Inflammatory macrophage treated with lipopolysaccharide for 4 hours (primary cell): ENCODE results near the gene MBP.
"Not testable (repeated sequence)": the region's sequence is repeated elsewhere in the genome, so short reads cannot be mapped to it uniquely, and the experiment has no call there.

Experiments
- DNase-seq: peaks from one replicate; pipeline ENCODE4 v3.0.0-alpha.2; 2020

The MBP gene

DNA sequence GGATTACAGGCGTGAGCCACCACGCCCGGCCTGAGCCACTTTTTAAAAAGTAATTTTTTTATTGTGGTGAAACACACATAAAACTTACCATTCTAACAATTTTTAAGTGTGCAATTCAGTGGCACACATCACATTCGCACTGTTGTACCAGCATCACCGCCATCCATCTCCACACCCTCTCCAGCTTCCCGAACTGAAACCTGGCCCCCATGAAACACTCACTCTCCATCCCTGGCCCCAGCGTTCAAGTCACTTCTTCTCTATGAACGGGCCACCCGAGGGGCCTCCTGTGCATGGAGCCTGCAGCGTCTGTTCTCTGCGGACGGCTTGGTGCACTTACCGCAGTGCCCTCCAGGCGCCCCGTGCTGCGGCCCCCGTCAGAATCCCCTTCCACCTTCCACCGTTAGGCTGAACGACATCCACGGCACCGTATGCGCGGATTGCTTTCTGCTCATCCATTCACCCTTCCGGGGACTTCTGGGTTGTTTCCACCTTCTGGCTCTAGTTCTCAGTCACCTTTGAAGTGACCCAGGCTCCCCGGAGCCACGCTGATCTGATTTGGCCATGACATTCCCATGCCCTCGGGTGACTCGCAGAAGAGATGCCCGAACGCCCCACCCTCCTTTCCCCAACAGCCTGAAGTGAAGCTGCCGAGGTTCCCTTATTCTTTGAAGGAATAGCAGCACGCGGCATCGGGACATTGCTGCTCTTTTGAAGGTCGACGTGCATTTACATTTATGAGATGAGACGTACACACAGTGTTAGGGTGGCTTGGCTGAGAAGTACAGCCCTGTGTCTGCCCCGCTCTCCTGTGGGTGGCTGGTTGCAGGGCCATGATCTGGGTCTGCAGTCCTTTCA is 134.4 kb downstream of the MBP start:
- no peak for DNase-seq

DNA sequence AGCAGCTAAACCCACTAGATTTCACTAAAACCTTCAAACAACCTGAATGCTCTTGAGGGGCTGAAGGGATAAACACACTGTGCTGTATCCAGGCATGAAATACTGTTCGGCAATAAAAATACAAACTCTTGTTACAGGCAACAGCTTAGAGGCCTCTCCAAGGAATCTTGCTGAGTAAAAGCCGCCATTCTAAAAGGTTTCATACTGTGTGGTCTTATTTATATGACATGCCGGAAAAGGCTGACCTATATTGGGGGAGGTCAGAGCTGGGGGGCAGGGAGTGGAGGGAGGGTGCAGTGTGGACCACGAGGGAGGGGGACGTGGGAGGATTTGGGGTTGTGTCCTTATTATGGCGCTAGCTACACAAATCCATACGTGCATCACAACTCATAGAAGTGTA is 136.2 kb downstream of the MBP start:
- no peak for DNase-seq

DNA sequence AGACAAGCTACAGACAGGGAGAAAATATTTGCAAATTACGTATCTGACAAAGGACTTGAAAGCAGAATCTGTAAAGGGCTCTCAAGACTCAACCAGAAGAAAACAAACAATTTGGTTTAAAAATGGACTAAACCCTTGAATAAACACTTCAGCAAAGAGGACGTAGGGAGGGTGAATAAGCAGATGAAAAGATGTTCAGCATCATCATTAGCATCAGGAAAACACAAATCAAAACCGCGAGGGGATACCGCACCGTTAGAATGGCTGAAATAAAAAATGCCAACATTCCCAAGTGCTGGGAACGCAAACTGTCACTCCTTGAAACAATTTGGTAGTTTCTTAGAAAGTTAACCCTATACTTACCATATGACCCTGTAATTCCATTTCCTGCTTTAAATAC is 136.7 kb downstream of the MBP start:
- no peak for DNase-seq

DNA sequence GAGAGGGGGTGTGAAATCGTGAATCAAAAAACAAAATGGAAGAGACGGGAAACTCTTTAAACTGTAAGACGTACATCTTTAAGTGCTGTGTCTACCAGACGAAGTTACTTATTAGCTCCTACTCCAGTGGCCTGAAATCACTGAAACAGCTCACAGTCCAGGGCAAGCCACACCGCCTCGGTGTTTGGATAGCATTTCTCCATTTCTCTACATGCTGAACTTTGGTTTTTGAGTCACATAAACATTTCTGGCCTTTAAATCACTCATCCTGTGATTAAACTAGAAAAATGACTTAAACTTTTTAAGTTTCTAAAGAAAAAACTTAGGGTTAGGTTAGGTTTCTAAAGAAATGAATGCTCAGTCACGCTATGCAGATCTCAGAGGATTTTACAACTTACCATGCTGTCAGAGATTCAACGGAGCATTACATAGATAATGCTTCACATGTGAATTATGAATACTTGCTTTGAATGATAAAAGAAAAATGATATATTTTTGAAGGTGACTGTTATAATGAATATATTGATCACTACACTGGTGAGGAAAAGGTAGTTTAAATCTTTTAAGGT is 138.4 kb downstream of the MBP start:
- DNase-seq = no peak

DNA sequence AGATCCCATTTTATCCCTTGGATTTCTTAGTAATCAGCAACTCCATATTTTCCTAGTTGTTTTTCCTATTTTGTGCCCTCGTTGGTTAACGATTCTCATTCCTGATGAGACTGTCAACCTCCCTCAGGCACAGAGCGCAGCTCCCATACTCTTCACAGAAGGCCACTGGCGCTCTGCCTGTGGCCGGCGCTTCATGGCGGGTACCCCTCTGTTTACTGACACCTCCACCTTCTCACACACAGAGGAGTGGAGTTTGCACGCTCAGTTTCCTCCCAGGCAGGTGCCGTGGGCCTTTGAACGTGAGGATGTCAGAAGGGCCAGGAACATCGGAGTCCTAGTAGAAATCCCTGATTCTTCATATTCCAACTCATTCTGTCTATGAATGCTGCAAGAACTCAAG is 139.0 kb downstream of the MBP start:
- no peak for DNase-seq

DNA sequence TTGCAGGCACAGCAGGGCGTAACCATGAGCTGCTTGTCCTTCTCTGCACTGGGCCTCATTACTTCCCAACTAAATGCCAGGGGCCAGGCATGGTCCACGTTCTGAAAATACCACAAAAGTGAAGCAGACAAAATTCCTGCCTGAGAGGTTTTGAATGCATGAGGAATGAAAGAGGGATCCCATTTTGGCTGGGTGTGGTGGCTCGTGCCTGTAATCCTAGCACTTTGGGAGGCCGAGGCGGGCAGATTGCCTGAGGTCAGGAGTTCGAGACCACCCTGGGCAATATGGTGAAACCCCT is 139.5 kb downstream of the MBP start:
- DNase-seq = no peak

DNA sequence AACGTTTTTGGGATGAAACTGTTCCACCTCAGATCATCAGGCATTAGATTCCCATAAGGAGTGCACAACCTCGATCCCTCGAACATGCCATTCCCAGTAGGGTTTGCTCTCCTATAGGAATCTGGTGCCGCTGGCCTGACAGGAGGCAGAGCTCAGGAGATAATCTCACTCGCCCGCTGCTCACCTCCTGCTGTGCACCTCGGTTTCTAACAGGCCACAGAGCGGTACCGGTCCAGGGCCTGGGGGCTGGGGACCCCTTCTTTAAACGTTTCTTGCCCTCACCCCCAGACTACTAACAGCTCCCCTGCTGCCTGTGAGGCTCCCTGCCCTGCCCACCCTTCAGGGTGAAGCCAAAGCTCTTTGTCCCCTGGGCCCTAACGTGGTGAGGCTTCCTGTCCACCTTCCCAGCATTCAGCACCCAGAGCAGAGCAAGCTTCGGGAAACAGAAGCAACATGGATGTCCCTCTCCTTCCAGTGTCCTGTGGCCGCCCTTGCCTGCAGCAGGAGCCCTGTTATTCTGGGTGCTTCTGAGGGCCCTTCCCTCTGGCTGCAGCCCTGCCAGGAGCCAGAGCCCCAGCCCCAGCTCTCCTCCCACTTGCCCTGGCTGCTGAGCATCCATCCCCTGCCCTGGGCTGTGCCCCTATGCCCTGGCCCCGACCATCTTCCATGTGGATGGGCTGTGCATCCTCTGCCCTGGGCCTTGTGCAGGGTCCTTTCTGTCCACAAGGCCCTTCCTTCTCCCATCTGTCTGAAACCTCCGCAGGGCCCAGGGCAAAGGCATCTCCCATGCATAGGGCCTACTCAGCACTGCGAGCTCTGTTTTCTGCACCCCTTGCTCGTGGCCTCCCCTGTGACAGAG is 140.1 kb downstream of the MBP start:
- DNase-seq = no peak

DNA sequence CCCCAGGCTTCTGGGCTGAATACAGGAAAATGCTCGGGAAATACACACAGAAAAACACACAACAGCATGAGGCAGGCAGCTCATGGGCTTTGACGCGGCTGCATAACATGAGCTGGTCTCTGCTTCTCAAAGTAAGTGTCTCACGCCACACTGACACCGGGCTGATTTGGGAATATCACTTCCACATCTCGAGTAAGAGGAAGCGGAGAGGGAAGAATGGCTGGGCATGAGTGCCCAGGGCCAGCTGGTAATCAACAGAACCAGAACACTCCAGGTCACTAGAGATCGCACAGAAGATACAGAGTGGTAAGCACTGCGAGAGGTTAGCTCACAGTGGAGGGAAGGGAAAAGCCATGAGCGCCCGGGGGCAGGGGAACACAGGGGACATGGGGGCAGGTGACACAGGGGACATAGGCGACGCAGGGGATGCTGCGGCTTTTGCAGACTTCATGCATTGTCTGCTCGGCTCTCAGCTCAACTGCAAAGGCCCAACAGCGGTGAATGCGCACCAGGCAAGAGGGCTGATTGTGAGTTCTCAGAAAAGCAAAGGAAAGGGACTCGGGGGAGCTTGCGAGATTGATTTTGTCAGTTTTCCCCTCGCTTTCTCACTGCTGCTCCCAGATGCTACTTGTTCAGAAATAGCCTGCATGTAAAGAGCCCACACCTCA is 141.4 kb downstream of the MBP start:
- peak; percentile 30 for DNase-seq

DNA sequence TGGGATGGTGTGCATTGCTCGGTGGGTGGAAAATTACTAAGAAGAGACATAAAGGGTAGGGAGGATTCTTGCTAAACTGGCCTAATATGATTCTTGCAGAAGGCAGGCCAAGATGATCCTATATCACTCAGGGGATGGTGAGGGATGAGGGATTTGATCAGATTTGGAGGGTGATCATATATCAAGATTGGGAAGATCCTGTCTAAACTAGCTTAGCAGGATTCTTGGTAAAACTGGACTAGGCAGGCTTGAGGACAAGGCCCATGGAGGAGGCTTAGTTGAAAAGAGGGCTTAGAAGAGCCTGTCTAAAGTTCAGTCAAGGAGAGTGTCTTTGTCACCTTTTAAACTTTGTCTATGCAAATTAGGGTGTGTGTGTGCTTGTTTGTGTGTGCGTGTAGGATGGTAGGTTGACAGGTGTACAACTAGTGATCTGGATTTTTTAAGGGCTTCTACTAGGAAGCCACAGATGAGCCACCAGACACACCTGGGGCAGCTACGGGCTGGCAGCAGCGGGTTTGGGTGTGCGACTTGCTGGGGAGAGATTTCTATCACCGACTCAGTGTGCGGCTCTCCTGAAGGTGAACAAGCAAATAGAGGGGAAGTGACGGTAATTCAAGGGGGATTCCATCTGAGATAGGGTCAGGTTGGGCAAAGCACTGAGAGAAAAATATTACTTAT is 142.1 kb downstream of the MBP start:
- DNase-seq = not testable (repeated sequence)

DNA sequence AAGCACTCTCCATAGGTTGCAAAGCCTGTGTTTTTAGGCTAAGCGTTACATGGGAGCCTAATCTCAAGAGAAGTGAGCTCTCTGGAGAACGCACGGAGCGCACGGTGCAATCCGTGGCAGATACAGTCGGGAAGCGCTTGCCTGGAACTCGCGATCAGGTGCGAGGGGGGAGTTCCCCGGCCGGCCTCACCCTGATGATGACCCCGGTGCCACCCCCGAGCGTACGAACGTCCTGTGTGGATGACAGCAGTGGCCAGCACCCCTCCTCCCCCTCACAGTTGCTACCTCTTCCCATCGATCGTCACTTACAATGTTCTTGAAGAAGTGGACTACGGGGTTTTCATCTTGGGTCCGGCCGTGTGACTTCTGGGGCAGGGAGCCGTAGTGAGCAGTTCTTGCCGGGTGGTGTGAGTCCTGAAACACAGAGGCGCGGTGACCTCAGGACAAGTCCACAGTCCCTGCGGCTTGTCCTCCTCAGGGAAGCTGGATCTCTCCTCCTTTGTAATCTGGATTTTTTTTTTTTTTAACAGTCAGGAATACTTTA is 142.9 kb downstream of the MBP start:
- DNase-seq = no peak

DNA sequence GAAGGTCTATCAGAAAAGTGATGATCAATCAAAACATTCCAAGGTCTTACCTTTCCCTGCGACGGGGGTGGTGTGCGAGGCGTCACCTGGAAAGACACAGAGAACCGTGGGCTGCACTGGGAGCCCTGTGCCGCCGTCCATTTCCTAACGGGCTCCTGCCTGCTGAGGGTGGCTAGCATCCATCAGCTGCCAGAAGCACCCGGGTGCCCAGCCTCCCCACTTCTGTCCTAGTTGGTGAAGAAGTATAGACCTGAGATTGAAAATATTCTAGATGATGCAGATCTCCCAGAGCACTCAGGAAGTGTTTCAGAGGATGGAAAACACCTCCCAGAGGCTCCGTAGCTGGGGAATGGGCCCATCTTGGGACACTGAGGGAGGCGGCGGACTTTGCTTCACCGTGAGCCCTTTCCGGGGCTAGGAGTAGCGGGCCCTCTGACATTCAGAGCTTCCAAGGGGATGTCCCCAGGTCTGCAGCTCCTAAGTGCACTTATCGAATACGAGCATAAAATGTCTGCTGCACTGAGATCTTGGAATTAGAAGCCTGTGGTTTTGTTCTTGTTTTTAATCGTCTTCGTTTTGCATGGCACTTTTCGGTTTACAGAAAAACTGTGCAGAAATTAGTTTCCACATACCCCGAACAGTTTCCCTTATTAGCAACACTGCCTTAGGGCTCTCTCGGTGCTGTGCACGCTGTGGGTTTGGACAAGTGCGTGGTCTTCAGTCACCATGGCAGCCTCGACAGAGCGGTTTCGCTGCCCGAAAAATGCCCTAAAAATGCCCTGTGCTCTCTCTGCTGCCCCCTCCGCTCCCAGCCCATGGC is 143.5 kb downstream of the MBP start:
- DNase-seq = no peak

DNA sequence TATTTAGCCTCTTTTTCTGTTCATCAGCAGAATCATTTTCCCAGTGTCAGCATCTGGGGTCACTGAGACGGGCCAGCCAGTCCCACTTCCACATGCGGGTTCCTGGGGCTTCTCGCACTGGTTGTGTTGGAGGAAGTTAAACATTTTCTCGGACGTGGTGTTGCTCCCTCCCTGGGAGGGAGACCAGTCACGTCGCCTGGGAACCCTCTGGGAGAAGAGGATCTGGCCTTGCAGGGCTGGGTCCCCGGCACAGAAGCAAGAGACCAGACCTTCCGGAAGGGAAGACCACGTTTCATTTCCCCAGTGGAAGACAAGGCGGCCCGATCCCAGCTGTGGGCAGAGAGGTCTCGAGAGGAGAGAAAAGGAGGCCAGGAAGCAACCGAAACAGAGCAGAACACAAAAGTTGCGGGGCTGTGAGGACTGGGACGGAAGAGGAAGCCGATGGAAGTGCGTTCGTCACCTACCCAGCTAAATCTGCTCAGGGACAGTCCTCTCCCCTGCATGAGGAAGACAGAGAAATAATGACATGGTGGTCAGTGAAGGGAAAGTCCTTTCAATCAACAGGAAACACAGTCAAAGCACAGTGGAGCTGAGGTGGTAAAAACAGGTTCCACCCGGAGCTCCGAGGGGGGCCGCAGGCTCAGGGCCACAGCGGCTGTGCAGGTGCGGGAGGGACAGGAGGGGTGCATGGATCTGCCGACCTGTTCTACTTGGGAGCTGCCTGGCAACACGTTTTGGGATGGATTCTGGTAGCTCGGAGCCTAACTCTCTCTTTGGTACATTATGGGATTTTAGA is 144.4 kb downstream of the MBP start:
- DNase-seq = peak; percentile 61

DNA sequence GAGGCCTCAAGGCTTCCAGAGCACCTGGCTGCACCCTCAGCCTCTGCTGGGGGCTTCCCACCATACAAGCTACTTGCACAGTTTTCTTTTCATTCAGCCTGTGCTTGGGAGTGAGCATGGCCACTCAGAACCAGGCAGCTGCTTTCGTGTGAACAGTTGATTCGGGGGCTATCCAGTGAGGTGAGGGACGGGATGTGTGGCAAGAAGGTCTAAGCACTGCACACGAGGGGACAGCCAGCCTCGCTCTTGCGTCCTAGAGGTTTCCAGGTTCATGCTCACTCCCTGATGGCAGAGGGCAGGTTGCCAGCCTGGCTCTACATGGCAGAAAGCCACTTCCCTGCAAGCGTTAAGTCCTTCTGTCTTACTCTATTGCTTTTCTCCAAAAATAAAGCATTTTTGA is 146.2 kb downstream of the MBP start:
- DNase-seq = no peak

DNA sequence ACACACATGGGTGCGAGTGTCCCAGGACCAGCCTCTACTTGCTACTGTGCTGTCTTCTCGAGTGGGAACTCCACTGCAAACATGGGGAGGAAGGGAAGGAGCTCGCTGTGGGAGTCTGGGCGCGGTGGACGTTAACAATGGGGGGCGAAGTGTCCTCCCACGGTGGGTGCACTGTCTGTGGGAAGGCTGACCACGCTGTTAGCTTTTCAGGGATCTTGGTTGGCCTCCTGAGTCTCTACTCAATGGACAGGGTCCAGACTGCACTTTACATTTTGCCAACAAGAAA is 146.7 kb downstream of the MBP start:
- no peak for DNase-seq

DNA sequence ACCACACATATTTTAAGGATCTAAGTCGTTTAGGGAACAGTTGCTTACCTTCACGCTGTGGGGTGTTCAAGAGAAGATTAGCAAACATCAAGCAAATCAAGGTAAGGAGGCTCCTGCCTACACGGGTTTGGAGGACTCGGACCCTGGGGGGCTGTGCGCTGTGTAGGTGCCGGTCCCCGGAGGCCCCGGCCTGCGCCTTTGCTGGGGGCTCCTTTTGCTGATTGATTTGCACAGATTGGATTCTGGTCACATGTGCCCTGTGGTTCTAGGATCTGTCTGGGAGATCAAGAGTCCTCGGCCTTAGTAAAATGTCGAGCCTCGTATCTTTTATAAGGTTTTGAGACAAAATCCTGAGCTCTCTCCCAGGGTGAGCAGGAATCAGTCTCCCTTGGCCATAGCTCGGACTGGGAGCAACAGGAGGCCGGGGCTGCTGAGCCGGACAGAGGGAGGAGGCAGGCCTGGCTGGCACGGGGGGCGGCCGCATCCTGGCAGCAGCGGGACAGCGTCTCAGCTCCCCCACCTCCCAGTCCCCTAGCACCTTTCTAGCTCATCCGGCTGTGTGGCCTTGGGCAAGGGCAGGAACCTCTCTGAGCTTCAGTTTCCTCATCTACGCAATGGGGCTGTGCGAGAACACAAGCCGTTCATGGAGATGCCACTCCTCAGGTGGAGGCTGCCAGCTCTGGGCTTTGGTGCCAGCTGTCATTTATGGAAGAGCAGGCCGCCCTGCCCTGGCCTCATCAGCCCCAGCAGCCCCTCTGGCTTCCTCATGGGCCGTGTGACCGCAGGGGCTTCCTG is 147.2 kb downstream of the MBP start:
- DNase-seq = no peak

DNA sequence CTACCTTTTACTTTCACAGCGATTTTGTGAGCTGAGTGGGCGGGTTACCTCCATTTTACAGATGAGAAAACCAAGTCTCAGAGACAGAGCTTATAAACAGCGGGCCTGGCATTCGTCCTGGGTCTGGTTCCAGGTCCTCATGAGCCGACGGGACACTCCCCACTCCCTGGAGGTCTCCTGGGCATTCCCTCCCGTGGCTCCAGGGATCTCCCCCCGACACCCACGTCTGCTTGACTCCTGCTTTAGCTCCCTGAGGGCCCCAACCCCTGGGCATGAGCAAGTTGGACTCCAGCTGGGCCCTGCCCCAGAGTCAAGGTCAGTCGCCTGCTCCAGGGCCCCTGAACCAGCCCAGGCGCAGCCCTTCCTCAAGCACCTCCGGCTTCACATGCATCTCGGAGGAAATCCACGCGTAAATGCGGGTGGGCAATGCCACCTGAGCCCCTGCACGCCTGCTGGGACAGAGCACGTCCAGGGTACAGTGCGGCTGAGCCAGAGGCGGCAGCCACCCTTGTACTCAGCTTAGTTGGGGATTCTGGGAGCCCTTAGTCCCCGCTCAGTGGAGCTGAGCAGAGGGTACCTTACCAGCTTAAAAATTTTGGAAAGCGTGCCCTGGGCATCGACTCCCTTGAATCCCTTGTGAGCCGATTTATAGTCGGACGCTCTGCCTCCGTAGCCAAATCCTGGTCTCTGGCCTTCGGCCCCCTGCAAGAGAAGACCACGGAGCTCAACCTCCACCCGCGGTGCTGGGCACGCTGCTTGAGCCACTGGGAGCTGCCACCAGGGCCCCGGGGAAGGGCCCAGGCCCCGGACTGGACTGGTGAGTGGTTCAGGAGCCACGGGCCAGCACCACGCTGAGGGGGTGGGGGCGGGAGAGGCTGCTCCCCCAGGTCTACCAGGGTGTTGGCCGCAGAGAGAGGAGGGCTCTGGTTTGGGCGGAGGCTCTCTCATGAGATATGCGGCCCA is 148.1 kb downstream of the MBP start:
- DNase-seq = no peak

DNA sequence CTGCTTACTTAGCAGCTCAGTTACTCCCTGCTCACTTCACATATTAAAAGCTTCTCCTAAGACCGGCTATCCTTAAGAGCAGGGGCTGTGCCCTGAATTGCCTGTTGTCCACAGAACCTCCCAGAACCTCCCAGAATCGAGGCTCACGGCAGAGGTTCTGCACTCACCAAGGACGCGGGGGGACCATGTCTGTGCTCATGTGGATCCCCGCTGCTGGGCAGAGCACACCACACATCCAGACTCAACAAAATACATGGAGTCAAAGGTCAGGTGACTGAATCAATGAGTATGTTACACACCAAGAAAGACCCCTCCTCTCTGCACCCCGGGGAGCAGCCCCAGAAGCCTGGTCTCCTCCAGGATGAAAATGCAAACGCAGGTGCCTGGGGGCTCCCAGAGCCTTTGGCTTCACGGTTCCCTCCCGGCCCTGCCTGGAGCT is 149.0 kb downstream of the MBP start:
- no peak for DNase-seq

DNA sequence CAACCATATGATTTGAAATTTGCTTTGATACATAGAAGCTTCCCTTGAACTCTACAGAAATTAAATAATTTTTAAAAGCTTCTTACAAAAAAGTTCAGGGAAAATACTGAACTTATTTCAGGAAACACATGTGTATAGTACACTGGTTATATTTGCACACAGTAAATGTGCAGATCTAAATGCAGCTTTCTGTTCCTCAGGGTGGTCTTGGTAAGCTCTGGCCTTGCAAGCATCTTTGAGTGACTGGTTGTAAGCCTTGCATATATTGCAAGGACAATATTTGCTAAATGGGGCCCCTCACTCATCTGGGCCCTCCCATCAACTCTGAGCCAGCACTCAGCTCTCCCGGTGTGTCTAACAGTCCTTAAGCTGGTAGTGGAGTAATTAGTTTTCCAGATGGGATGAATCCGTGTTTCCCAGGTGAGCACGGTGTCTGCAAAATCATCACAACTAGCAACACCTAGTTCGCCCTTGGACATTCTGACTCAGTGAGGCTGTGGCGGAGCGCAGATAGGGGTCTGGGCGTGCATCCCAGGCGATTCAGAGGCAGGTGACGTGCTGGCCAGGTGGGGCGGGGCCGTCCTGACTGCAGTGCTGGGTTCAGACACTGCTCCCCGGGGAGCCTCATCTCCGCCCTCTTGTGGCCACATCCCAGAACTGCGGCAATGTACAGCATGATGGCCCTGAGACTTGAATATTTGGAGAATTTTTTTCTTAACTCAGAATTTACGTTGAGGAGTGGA is 149.6 kb downstream of the MBP start:
- peak; percentile 66 for DNase-seq
